ENCODE results near the gene MRPL14. TPM values are rescaled to one million over a fixed set of nuclear protein-coding genes. Genes with fewer than 3 reads are reported as not detected.

The MRPL14 gene
- total and polyA plus RNA-seq, 10 of the 15 experiments (the other 5 are each of a cell fraction or from before 2014, with no cell fraction given): 80.5 to 294 (median 122) TPM

DNA sequence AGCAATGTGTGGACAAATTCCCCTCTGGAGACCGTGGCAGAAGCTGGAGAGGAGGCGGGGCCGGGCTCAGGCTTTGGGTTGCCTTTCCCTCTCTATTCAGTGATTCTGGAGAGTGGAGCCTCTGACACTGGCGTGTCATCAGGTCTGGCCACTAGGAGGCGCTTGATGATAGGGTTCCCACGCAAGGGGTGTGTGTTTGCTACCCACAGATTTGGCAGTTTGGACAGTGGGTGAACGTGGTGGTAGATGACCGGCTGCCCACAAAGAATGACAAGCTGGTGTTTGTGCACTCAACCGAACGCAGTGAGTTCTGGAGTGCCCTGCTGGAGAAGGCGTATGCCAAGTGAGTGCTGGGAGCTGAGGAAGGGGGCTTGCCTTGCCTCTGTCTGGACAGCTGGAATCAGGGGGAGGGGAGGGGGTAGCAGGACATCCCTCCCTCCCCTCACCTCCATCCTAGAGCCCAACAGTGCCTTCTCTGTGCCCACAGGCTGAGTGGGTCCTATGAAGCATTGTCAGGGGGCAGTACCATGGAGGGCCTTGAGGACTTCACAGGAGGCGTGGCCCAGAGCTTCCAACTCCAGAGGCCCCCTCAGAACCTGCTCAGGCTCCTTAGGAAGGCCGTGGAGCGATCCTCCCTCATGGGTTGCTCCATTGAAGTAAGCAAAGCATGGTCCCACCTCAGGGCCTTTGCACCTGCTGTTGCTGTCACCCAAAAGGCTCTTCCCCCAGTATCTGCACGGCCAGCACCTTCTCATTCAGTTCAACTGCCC is 45.7 kb upstream of the MRPL14 start (continued):
- TF ChIP-seq RCOR1 (conservative IDR thresholded peaks at IDR 0.05; ENCODE audit: low read depth, low read length) (0 out of 2 replicates have a peak, but pooled peaks have one; percentile 62), NBN (IDR thresholded peaks at IDR 0.05) (no peak), FOXM1 (IDR thresholded peaks at IDR 0.05; ENCODE audit: low read depth, low read length) (0 out of 2 replicates have a peak, but pooled peaks have one; percentile 14), BRCA1 (IDR thresholded peaks at IDR 0.05; ENCODE audit: low read depth, low read length) (no peak), CHD4 (IDR thresholded peaks at IDR 0.05) (no peak), EED (IDR thresholded peaks at IDR 0.05; ENCODE audit: low read depth) (no peak), EGR1 (IDR thresholded peaks at IDR 0.05; ENCODE audit: borderline replicate concordance in 1 of 2, low read depth in 2 of 2, low read length in 2 of 2) (no peak), PML (IDR thresholded peaks at IDR 0.05; ENCODE audit: low read length) (no peak), ZBTB40 (IDR thresholded peaks at IDR 0.05; ENCODE audit: borderline replicate concordance) (no peak), YBX1 (IDR thresholded peaks at IDR 0.05) (no peak), CBX5 (IDR thresholded peaks at IDR 0.05; ENCODE audit: low read depth) (no peak), MEF2A (IDR thresholded peaks at IDR 0.05; ENCODE audit: insufficient read depth, low read depth, low read length) (no peak), RAD21 (IDR thresholded peaks at IDR 0.05; ENCODE audit: insufficient read depth, low read depth, low read length) (peak; percentile 98), ESRRA (IDR thresholded peaks at IDR 0.05; ENCODE audit: low read length) (no peak; the same call in 1 of the 2 replicates)
- TF ChIP-seq, protein P1, sequence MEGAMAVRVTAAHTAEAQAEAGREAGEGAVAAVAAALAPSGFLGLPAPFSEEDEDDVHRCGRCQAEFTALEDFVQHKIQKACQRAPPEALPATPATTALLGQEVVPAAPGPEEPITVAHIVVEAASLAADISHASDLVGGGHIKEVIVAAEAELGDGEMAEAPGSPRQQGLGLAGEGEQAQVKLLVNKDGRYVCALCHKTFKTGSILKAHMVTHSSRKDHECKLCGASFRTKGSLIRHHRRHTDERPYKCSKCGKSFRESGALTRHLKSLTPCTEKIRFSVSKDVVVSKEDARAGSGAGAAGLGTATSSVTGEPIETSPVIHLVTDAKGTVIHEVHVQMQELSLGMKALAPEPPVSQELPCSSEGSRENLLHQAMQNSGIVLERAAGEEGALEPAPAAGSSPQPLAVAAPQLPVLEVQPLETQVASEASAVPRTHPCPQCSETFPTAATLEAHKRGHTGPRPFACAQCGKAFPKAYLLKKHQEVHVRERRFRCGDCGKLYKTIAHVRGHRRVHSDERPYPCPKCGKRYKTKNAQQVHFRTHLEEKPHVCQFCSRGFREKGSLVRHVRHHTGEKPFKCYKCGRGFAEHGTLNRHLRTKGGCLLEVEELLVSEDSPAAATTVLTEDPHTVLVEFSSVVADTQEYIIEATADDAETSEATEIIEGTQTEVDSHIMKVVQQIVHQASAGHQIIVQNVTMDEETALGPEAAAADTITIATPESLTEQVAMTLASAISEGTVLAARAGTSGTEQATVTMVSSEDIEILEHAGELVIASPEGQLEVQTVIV (IDR thresholded peaks at IDR 0.05; ENCODE audit: borderline replicate concordance, partially characterized antibody): no peak
- TF ChIP-seq, protein P2, sequence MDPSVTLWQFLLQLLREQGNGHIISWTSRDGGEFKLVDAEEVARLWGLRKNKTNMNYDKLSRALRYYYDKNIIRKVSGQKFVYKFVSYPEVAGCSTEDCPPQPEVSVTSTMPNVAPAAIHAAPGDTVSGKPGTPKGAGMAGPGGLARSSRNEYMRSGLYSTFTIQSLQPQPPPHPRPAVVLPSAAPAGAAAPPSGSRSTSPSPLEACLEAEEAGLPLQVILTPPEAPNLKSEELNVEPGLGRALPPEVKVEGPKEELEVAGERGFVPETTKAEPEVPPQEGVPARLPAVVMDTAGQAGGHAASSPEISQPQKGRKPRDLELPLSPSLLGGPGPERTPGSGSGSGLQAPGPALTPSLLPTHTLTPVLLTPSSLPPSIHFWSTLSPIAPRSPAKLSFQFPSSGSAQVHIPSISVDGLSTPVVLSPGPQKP (IDR thresholded peaks at IDR 0.05; ENCODE audit: low read depth, low read length): no peak; the same call in 1 of the 2 replicates
- TF ChIP-seq, protein P3, sequence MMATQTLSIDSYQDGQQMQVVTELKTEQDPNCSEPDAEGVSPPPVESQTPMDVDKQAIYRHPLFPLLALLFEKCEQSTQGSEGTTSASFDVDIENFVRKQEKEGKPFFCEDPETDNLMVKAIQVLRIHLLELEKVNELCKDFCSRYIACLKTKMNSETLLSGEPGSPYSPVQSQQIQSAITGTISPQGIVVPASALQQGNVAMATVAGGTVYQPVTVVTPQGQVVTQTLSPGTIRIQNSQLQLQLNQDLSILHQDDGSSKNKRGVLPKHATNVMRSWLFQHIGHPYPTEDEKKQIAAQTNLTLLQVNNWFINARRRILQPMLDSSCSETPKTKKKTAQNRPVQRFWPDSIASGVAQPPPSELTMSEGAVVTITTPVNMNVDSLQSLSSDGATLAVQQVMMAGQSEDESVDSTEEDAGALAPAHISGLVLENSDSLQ (IDR thresholded peaks at IDR 0.05): peak; percentile 37; the same call in 1 of the 2 replicates

Measured in GM12878 (cell line).